Activated CD4-positive, CD25-positive, alpha-beta regulatory T cell treated with anti-CD3 and anti-CD28 coated beads, Interleukin-2, amount 50 U/mL, for 72 hours (primary cell): ENCODE measurements around the gene IGSF5.
"Not testable (repeated sequence)": the region's sequence is repeated elsewhere in the genome, so short reads cannot be mapped to it uniquely, and the experiment has no call there.

Experiments used
- DNase-seq: peaks from one replicate; pipeline ENCODE4 v3.0.0; 2021

The IGSF5 gene

GRCh38 chr21:39739531-39739930, 5.5 kb upstream of the IGSF5 start:
- DNase-seq: not testable (repeated sequence)

GRCh38 chr21:39742561-39742960, 2.4 kb upstream of the IGSF5 start:
- not testable (repeated sequence) for DNase-seq

- not testable (repeated sequence) for DNase-seq
Measured at GRCh38 chr21:39745332-39745731, 349 bp downstream of the IGSF5 start.

- no peak for DNase-seq
Measured at GRCh38 chr21:39750670-39751069, 5.7 kb downstream of the IGSF5 start.

GRCh38 chr21:39754811-39755210, 9.8 kb downstream of the IGSF5 start:
- DNase-seq: no peak

GRCh38 chr21:39756285-39756684, 11.3 kb downstream of the IGSF5 start:
- no peak for DNase-seq

GRCh38 chr21:39763272-39763970, 18.4 kb downstream of the IGSF5 start:
- no peak for DNase-seq

- DNase-seq: no peak
Measured at GRCh38 chr21:39774227-39774626, 29.2 kb downstream of the IGSF5 start.

GRCh38 chr21:39775816-39776215, 30.8 kb downstream of the IGSF5 start:
- no peak for DNase-seq

- no peak for DNase-seq
Measured at GRCh38 chr21:39776589-39776988, 31.6 kb downstream of the IGSF5 start.

GRCh38 chr21:39781331-39781730, 36.3 kb downstream of the IGSF5 start:
- no peak for DNase-seq

GRCh38 chr21:39788383-39788782, 43.4 kb downstream of the IGSF5 start:
- DNase-seq: no peak

- DNase-seq: no peak
Measured at GRCh38 chr21:39796466-39796865, 51.5 kb downstream of the IGSF5 start.

- DNase-seq: no peak
Measured at GRCh38 chr21:39799178-39799577, 54.2 kb downstream of the IGSF5 start.

GRCh38 chr21:39800311-39800710, 55.3 kb downstream of the IGSF5 start:
- DNase-seq: no peak

- DNase-seq: no peak
Measured at GRCh38 chr21:39802217-39802616, 57.2 kb downstream of the IGSF5 start.

- no peak for DNase-seq
Measured at GRCh38 chr21:39803393-39803792, 58.4 kb downstream of the IGSF5 start.

- no peak for DNase-seq
Measured at GRCh38 chr21:39804240-39804639, 59.3 kb downstream of the IGSF5 start.

GRCh38 chr21:39805983-39806382, 61.0 kb downstream of the IGSF5 start:
- no peak for DNase-seq

- no peak for DNase-seq
Measured at GRCh38 chr21:39807738-39808137, 62.8 kb downstream of the IGSF5 start.

- DNase-seq: no peak
Measured at GRCh38 chr21:39809936-39810335, 65.0 kb downstream of the IGSF5 start.

- DNase-seq: no peak
Measured at GRCh38 chr21:39812983-39813382, 68.0 kb downstream of the IGSF5 start.

- DNase-seq: no peak
Measured at GRCh38 chr21:39818557-39818956, 73.6 kb downstream of the IGSF5 start.

GRCh38 chr21:39822042-39822441, 77.1 kb downstream of the IGSF5 start:
- no peak for DNase-seq

GRCh38 chr21:39825250-39825649, 80.3 kb downstream of the IGSF5 start:
- DNase-seq: no peak
